Bronchial epithelial cell (primary cell): ENCODE measurements around the gene SPATA16. TPM values are rescaled to one million over a fixed set of nuclear protein-coding genes. Genes with fewer than 3 reads are reported as not detected.

ENCODE experiments used
- DNase-seq: peaks from one replicate; pipeline ENCODE4 v3.0.0-alpha.2; 2010; ENCODE audit warnings: low read depth
- FAIRE-seq: peaks from 2 replicates; lab custom pipeline; 2011; peaks lifted over from hg19 to GRCh38; lab: Jason Lieb, UNC
- H3K27me3 ChIP-seq: 2 replicates; pipeline ENCODE4 v1.5.1; 2011; ENCODE audit warnings: low read length; ENCODE audit not compliant: control insufficient read depth, insufficient read depth
- H3K36me3 ChIP-seq: 2 replicates; pipeline ENCODE4 v1.5.1; 2011; ENCODE audit warnings: low read length; ENCODE audit not compliant: control insufficient read depth, insufficient read depth
- H3K4me3 ChIP-seq: 2 replicates; pipeline ENCODE4 v1.5.1; 2011; ENCODE audit warnings: mild to moderate bottlenecking, low read depth, low read length, control low read depth
- CTCF ChIP-seq: IDR thresholded peaks from 2 replicates; pipeline ENCODE4 v1.5.1; 2011; ENCODE audit warnings: mild to moderate bottlenecking, moderate library complexity, low read length, control low read depth, inconsistent platforms; ENCODE audit not compliant: insufficient read depth, severe bottlenecking
- total RNA-seq: library from RNA; depleted of rRNA; stranded (reverse); fragments of >200 nt; gene quantifications from 2 replicates; pipeline ENCODE4 v1.2.1, GENCODE V29; 2014

The SPATA16 gene
- total RNA-seq, 1 donor from 2014 or later = not detected

GRCh38 chr3:172856795-172857742 lies 284.0 kb downstream of the SPATA16 start:
- Histone ChIP-seq H3K36me3 (no peaks in the 10 kb centered on the region), H3K27me3 (no peaks in the 10 kb centered on the region), H3K4me3 (no peak overlapping the region)
- no peak for FAIRE-seq
- DNase-seq = no peak
- TF ChIP-seq CTCF = no peak

DNA sequence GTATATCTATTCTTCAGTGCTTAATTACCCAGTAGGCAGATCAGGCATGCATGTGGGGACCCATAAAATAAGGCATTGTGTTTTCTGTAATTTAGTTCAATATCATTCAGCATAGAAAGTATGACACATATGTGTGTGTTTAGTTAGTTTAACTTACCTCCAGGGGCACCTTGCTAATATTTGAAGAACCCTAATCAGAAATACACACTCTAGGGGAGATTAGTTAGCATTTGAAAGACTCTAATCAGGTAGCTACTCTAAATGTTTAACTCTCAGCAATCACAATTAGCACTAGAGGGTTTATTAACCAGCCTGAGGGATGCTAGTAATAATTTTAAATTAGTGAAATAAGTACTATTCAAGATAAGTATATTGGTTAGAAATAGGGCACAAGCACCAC lies 286.0 kb downstream of the SPATA16 start:
- no peaks in the 10 kb centered on the region for H3K27me3 ChIP-seq
- H3K36me3 ChIP-seq = no peaks in the 10 kb centered on the region
- no peak for FAIRE-seq
- no peak for DNase-seq
- no peak overlapping the region for H3K4me3 ChIP-seq
- TF ChIP-seq CTCF = no peak

- DNase-seq = no peak
- Histone ChIP-seq H3K27me3 (no peaks in the 10 kb centered on the region), H3K36me3 (no peaks in the 10 kb centered on the region), H3K4me3 (no peak overlapping the region)
- TF ChIP-seq CTCF = no peak
- FAIRE-seq = no peak
Measured at GRCh38 chr3:172853921-172854666, 286.9 kb downstream of the SPATA16 start.

DNA sequence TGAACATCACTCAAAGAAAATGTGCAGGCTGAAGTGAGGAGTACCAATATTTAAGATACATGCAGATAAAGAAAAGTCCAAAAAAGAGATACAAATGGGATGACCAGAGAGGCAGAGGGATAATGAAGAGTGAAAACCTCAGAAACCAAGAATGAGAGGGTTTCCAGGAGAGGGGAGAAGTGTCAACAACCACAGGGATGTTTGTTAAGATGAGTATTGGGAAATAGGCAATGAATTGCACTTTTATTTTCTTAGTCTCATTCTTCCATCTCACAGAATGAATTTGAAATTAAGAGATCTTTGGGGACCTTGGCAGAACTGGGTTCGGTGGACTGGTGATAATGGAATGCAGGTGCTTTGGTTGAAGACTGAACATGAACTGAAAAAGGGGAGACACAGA lies 288.0 kb downstream of the SPATA16 start:
- Histone ChIP-seq H3K4me3 (no peak overlapping the region), H3K27me3 (no peaks in the 10 kb centered on the region), H3K36me3 (no peaks in the 10 kb centered on the region)
- DNase-seq (no peak), FAIRE-seq (no peak)
- TF ChIP-seq CTCF = no peak

GRCh38 chr3:172848910-172849309 lies 292.1 kb downstream of the SPATA16 start:
- no peak for FAIRE-seq
- peak; percentile 83 for DNase-seq
- Histone ChIP-seq H3K27me3 (no peaks in the 10 kb centered on the region), H3K36me3 (no peaks in the 10 kb centered on the region), H3K4me3 (no peak overlapping the region)
- TF ChIP-seq CTCF = no peak
